GM21515 (cell line): ENCODE results near the gene KICS2.

Experiments
- ATAC-seq: cut with Tn5 transposase; IDR thresholded peaks from one replicate; pipeline ENCODE4 v1.9.1; 2021; ENCODE audit not compliant: unreplicated experiment

KICS2 gene

GRCh38 chr12:64175254-64175945 lies 46.7 kb downstream of the KICS2 start:
- ATAC-seq: no peak

- ATAC-seq: no peak
Observed at GRCh38 chr12:64173456-64173855, 48.6 kb downstream of the KICS2 start.
